Measurements from ENCODE around the gene GRHL1.

GRHL1 gene

DNA sequence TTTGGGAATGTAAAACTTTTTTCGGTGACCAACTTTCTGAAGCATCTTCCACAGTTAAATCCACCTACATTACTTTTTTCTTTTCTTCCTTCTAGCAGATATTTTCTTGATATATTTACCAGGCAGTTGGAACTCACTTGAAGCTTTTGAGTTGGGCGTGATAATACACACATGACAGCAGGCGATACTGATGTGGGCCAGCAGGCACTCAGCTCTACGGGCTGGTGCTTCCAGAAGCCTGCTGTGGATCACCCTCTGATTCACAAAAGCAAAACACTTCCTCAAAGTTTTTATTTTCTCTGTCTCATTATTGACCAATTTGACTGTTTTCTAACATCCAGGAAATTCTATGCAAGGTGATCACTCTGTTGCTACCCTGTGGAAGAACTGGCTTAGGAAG, 22.9 kb downstream of the GRHL1 start:
- DNase-seq, result no peak

DNA sequence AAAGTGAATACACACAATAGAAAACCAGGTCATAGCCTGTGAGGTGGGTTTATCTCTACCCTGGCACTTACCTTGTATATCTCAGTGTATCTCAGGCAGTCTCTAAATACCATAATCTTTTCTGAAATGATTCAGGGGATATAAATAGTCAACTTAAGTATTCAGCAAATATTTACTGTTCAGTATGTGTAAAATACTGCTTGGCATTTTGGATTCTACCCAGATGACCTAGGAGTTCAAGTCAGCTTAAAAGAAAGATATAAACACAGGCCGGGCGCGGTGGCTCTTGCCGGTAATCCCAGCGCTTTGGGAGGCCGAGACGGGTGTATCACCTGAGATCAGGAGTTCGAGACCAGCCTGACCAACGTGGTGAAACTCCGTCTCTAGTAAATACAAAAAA, 23.8 kb downstream of the GRHL1 start:
- DNase-seq, result peak; percentile 77

- DNase-seq, result peak; percentile 66
Measured at GRCh38 chr2:9975805-9976447, 24.4 kb downstream of the GRHL1 start.

DNA sequence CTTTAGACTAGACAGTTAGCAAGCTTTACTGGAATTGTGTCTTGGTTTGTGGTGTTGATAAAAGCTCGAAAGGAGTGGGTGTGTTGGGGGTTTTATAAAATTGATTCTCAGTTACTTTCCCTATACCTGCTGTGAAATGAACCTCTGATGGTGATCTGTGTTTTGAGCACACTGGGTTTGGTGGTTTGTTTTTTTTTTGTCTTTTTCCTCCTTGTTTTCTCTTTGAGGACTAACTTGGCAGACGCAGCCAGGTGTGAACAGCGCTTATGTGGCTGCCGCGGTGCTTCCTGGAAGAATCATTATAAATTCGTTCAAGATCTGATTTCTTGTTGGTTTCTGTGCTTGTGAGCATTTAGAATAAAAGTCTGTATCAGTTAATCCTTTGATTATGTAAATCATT, 28.5 kb downstream of the GRHL1 start:
- no peak for DNase-seq

GRCh38 chr2:9980520-9980919, 29.0 kb downstream of the GRHL1 start:
- DNase-seq, result no peak

- no peak for DNase-seq
Measured at GRCh38 chr2:9981655-9982054, 30.2 kb downstream of the GRHL1 start.

- no peak for DNase-seq
Measured at GRCh38 chr2:9982248-9982647, 30.8 kb downstream of the GRHL1 start.

DNA sequence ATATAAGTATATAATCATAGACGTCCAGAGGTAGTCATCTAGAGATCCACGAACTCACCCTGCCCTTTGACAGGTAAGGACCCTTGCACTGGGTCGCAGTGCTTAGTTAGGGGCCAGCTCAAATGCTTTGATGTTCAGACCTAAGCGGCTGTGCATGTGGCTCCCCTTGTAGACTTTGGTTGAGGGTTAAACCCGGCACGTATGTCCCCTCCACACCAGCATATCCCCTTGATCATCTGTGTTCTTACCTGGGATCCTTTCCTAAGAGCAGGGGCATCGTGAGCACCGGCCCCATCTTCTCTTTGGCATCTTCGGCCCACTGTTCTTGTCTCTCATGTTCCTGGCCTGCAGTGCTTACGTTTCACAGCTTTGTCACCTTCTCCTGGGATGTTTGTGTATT, 31.4 kb downstream of the GRHL1 start:
- DNase-seq, result no peak

DNA sequence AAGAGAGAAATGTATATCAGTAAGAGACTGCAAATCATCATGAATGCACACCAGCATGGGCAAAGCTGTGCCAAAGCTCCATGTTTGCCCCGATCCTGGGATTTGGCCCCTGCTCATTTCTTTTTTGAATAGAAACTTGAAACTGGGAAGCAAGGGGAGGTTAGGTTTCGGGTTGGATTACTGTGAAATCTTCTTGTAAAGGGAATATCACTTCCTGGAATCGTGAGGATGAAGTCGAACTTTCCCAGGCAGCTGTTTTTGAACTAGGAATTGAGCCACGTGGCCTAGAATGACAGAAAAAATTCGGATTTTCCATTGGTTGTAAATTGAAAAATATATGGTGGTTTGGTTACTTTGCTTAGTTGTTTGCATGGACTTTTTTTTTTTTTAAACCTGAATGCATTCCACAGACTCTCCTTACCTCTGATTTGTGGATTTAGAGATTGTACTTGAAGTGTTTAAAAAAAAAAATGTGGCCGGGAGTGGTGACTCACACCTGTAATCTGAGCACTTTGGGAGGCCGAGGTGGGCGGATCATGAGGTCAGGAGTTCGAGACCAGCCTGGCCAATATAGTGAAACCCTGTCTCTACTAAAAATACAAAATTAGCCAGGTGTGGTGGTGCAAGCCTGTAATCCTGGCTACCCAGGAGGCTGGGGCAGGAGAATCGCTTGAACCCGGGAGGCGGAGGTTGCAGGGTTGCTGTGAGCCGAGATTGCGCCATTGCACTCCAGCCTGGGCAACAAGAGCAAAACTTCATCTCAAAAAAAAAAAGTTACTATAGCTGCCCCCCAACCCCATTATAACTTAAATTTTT, 32.1 kb downstream of the GRHL1 start:
- peak; percentile 4 for DNase-seq

- peak; percentile 58 for DNase-seq
Measured at GRCh38 chr2:9984217-9984739, 32.8 kb downstream of the GRHL1 start.

DNA sequence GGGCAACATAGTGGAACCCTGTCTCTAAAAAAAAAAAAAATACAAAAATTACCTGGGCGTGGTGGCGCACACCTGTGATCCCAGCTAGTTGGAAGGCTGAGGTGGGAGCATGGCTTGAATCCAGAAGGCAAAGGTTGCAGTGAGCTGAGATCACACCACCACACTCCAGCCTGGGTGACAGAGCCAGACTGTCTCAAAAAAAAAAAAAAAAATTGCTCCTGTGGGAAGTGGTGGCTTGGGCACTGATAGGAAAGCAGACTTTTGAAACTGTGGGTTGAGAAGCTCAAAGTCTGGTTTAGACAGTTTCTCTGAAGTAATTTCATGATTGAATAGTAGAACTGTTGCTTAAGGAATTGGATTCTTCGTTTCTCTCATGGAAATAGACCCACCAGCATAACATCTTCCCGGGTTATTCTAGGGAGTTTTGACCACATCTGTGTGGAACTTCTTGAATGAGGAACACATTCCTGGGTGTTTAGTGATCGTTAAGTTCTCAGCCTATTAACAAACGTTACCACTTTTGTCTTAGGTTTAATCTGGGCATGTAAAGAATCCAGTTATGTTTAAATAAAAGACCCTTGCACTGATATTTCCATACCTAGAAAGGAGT, 33.5 kb downstream of the GRHL1 start:
- DNase-seq, result no peak

GRCh38 chr2:9985531-9986328, 34.2 kb downstream of the GRHL1 start:
- DNase-seq, result no peak

DNA sequence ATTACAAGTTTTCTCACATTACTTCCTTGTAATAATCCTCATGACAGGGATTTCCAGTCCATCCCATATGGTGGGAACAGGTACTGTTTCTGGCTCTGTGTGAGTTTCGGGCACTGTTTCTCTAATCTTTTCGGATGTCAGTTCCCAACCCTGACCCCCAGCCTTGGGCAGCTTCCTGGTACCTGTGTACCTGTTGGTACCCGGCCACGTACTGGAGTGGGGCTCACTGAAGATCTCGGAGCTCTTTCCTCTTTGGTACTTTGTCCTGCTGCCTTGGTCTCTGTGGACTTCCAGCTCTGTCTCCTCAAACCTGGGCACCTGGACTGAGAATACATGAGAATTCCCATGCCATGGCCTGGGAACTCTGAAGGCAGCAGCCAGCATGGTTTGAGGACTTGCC, 36.8 kb downstream of the GRHL1 start:
- DNase-seq, result no peak

DNA sequence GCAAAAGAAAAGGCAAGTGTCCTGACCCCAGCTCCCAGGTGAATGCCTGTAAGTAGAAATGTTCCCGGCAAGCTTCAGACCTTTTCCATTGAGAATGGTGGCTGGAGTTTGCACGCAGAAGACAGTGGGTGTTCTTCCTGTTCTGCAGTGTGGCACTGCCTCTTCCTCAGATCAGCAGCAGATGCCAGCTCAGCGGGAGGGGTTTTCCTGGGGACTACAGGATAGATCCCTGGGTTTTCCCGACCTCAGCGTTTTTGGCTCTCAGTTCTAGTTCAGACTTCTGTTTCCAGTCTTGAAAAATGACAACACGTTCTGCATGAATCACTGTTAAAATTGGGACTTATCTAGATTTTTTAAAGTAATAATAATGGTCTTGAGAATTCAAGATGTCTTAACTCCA, 39.2 kb downstream of the GRHL1 start:
- no peak for DNase-seq

GRCh38 chr2:9991221-9991620, 39.7 kb downstream of the GRHL1 start:
- DNase-seq, result no peak

GRCh38 chr2:9991829-9992273, 40.4 kb downstream of the GRHL1 start:
- no peak for DNase-seq

- DNase-seq, result no peak
Measured at GRCh38 chr2:9992427-9993187, 41.1 kb downstream of the GRHL1 start.

DNA sequence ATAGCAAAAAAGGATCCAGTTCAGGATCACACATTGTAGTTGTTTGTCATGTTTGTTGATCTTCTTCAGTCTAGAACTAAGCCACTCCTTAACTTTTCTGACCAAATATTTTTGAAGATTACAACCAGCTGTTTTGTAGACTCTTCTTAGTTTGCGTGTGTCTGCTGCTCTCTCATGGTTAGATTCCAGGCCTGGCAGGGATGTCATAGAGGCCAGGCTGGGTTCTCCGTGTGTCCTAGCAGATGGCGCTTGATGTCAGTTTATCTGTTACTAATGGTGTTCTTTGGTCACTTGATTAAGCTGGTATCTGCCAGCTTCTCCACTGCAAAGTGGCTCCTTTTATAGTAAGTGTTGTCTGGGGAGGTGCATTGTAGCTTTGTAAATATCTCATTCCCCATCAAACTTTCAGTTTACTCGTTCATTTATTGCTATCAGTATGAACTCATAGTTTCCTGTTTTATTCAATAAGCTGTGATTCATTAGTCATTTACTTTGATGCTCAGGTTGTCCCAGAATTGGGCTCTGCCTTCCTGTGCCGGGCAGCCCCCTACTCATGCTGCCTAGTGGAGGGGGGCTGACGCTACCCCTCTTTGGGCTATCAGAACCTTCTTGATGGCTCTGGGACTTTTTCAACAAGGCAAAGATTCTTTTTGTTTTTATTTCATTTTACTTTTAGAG, 42.1 kb downstream of the GRHL1 start:
- DNase-seq, result no peak

- no peak for DNase-seq
Measured at GRCh38 chr2:9994462-9994861, 43.0 kb downstream of the GRHL1 start.

DNA sequence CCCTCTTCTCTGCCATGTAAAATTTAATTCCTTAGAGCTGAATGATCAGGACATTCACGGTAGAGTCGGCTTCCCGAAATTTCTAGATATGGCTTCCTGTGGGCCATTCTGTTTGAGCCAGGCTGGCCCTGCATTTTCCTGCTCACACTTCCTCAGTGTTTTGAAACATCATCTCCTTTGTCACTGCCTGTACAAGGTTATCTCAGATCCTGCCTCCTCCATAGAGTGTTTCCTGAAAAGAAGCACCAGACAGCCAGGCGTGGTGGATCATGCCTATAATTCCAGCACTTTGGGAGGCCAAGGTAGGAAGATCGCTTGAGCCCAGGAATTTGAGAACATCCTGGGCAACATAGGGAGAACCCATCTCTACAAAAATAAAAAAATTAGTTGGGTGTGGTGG, 43.6 kb downstream of the GRHL1 start:
- no peak for DNase-seq

GRCh38 chr2:9996321-9996720, 44.8 kb downstream of the GRHL1 start:
- DNase-seq, result no peak

DNA sequence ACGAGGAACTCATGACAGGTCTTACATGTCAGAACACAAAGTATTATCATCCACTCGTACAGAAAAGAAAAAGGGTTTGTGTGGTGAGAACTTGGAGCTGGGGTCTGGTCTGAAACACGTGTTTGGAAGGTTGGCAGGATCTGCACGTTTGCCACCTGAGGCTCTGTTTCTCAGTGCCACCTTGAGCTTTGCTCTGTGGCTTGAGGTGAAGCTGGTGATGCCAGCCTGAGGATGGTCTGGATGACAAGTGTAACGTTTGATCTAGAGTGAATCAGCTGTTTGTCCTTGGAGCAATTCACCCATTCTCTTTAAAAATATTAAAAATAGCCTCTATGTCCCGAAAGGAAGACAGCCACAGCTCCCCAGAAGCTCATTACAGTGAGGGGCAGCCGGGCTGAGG, 46.4 kb downstream of the GRHL1 start:
- no peak for DNase-seq
